Measurements from ENCODE around the gene PTPRN2.

The PTPRN2 gene

DNA sequence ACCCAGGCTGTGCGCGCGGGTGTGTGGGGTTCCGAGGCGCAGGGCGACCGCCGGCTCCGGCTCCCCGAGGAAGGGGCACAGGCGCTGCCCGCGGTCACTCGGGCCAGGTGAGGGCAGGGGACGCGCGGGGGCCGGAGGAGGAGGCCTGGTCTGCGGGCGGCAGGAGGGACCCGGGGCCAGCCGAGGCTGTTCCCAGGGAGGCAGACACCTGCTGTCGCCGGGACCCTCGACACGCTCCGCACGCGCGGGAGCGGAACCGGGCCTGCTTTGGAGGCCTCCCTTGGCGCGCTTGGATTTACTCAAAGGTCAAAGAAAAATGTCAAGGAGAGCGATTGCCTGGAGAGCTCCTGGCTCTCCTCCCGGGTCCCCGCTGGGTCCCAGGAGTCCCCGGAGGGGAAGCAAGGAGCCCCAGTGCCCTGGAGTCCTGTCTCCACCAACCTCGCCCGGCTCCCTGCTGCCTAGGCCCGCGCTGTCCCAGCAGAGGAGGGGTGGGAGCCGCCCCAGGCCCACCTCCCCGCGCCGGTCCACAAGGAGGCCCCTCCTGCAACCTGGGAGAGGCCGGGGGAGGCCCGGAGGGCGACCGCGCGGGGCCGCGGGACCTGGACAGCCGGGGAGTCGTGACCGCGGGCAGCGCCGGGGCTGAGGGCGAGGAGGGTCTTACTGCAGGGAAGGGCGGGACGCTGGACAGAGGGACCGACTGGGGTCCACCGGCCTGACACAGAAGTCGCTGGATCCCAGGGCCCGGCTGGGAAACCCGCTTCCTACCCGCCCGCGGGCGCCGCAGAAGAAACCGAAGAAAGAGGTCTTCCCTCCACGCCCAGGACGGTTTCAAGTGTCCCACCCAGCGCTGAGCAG is 902.0 kb downstream of the PTPRN2 start:
- no peak for DNase-seq (ENCODE audit: low read depth in 2 of 2, low spot score in 1 of 2)

DNA sequence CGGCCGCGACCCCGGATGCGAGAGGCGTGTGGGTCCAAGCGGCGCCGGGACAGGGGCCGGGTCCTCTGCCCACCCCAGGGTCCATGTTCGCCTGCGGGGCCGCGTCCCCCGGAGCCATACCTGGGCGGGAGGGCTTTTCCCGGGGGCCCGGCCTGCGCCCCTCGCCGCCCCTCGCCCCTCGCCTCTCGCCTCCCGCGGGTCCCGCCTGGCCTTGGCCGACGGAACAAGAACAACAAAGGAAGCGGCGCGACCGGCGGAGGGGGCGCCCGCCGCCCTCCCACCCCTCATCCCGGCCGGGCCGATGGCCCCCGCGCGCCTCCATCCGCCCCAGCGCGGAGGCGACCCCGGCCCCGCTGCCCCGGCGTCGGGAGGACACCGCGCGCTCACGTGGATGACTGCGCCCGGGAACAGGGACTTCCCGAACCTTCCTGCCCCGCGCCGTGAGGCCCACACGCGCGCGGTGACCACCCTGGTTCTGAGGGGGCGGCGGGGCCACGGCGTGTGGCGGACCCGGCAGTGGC is 902.7 kb downstream of the PTPRN2 start:
- no peak for DNase-seq (ENCODE audit: low read depth in 2 of 2, low spot score in 1 of 2)

GRCh38 chr7:157684157-157684908 is 903.3 kb downstream of the PTPRN2 start:
- DNase-seq (ENCODE audit: low read depth in 2 of 2, low spot score in 1 of 2): no peak

DNA sequence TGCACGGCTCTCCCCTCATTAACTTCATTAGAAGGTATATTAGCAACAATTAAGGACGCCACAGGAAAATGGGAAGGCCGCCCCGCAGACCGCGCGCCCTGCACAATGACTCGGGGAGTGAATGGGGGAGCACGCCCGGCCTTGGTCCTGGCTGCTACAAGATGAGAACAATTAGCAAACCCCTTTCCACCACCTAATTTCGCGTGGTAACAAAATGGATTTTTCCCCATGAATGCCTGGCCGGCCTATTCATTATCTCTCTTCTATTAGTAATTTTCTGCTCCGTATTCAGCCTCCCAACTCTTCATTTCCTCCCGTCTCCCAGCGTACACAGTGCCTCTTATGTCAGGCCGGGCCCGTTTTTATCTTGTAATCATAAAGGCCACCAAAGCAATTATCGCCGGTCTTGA is 903.9 kb downstream of the PTPRN2 start:
- no peak for DNase-seq (ENCODE audit: low read depth in 2 of 2, low spot score in 1 of 2)

GRCh38 chr7:157682946-157683746 is 904.5 kb downstream of the PTPRN2 start:
- no peak for DNase-seq (ENCODE audit: low read depth in 2 of 2, low spot score in 1 of 2)

DNA sequence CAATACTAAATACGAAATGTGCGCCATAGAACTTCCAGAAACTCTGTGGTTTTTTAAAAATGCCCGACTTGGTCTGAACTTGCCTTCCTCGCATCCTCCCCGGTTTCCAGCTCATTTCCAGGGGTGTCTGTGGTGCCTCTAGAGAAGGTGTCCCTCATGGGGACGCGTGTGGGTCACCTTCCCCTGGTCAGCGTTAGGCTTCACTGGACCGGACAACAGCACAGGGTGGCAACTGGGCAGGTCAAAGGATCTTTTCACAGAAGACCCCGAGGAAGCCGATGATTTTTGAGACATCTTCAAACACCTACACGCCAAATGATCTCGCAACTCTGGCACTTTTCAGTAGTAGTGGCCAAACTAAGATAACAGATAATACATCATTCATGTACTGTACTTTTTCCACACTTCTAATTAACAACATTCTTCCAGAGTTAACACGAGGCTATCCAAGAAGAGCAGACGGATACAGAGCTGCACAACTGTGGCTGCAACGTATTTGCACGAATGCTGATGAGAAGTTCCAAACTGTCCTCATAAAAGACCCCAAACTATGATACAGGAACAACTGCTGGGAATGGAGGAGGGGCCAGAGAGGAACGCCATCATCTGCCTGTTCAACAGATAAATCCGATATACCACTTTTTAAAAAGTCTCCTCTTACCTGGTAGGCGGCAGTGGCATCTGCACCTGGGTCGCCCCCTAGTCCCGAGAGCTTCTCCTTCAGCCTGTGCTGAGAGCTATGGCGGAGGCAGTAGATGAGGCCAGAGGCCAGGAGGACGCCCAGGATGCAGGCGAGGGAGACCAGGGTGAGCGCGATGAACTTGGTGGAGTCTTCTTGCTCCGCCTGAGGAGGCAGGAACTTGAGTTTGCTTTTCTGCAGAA is 905.3 kb downstream of the PTPRN2 start:
- no peak for DNase-seq (ENCODE audit: low read depth in 2 of 2, low spot score in 1 of 2)

- DNase-seq (ENCODE audit: low read depth in 2 of 2, low spot score in 1 of 2): no peak
Observed at GRCh38 chr7:157679607-157680006, 908.0 kb downstream of the PTPRN2 start.

- DNase-seq (ENCODE audit: low read depth in 2 of 2, low spot score in 1 of 2): no peak
Observed at GRCh38 chr7:157678501-157678900, 909.1 kb downstream of the PTPRN2 start.

DNA sequence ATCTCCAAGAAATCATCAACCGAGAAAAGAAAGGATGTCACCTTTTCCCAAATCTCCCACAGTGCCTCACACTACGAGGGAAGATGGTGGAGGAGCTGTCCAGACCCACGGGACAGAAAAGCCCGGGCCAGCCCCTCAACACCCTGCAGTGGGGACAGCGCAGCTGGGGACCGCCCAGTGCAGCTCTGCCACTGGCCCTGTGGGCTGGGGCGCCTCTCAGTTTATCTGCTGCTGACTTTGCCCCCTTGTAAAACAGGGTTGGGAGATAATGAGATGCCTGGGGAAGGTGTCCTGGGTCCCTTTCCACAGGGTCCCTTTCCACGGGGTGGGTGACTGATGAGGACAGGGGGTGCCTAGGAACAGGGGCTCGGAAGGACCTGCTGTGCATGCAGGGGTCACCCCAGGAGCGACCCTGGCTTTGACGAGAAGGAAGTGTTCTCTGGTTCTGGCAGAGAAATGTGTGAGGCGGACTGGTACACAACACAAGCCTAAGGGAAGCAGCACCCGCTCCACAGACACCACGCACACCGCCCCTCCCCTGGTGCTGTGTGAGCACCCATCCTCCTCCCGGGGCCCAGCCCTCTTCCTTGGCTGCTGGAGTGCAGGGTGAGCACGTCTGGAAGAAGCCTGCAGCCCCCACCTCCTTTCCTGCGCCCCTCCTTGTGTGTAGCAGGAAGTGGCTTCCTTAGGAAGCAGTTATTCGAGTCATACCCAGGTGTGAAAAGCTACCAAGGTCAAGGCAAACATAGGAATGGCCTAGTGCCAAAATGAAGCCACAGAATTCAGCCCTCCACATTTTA is 911.0 kb downstream of the PTPRN2 start:
- DNase-seq (ENCODE audit: low read depth in 2 of 2, low spot score in 1 of 2): no peak

DNA sequence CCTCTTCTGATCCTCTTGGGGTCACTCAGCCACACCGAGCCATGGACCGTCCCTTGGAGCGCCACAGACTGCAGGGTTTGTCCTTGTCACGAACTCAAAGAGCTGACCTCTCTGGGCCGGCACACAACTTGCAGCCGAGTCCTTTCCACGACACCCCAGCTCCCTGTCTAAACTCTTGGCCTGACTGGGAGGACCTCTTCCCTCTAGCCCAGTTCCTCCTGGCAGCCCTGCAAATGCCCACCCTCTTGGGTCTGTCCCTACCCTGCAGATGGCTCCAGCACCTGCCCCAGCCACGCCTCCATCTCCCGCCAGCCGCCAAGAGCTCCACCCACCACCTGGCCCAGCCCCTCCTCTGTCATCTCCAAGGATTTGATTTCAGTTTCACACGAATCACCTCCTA is 911.6 kb downstream of the PTPRN2 start:
- DNase-seq (ENCODE audit: low read depth in 2 of 2, low spot score in 1 of 2): no peak

DNA sequence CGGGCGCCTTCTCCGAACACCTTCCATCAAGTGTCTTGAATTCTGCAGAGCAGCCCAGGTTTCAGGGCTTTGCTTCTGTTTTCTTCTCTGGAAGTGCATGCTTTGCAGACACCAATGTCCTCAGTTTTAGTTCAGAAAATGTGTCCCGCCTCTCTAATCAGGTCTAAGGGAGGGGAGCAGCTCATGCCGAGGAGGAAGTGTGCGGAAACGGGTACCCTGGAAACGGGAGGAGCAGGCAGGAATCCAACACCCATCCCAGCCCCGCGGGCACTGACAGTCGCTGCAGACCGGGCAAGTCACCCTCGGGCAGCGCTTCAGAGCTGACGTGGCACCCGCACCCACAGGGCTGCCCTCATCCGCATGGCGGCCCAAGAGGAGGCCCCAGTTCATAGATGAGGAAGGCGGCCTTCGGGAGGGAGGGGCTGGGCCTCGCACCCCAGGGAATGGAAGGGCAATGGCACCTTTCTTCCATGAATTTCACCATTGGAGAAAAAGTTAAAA is 912.1 kb downstream of the PTPRN2 start:
- DNase-seq (ENCODE audit: low read depth in 2 of 2, low spot score in 1 of 2): no peak

DNA sequence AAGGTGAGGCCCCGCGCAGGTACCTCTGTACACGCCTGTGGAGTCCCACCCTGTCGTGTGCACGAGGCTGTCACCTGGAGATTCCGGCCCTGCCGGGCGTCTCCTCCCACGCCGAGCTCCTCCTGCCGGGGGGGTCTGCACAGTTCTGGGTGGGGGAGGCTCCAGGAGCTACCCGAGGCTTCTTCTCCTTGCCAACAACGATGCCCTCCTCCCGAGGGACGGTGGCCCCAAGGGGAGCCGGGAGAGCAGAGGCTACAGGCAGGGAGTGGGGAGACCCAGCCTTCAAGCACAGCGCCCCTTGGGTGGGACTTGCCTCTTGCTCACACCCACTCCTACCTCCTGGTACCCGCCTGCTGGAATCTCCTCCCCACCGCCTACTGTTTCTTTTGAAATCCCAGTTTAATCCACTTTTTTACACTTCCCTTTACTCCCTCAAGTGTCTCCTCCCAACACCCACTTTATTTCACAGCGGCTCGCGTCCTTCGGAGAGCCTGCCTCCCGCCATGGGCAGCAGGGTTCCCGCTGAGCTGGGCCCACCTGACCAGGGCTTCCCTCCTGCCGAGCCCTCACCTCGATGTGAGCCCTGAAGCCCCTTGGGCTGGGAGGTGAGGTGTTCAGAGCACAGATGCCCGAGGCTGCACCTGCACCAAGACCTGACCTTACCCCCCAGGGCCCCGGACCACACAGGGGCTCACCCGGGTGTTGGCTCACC is 912.8 kb downstream of the PTPRN2 start:
- no peak for DNase-seq (ENCODE audit: low read depth in 2 of 2, low spot score in 1 of 2)

DNA sequence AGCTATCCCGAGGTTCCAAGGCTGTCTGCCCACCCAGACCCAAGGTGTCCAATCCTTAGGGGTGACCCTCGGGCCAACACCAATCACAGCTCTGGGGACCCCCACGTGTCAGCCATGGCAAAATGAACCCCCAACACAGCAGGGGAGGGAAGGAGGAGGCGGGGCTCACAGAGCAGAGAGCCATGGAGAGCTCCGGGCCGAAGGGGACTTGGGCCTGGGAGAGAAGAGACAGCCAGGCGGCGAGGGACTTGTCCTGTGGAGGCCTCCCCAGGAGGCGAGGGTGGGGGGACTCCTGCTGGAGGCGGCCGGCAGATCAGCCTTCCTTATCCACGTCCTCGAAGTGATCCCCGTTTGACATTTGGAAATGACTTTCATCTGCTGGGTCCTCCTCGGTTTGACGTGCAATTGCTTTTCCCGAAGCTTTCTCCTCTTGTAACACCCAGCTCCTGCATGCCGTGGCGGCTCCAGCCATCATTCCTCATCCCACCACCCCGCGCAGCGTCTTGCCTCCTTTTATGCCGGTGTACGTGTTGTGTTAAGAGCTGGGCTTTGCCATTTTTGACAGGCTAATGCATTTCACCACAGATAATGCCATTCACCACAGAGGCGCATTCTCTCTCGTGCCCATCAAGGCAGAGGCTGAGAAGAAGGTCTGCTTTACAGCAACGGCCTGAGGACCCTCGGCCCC is 913.5 kb downstream of the PTPRN2 start:
- no peak for DNase-seq (ENCODE audit: low read depth in 2 of 2, low spot score in 1 of 2)

DNA sequence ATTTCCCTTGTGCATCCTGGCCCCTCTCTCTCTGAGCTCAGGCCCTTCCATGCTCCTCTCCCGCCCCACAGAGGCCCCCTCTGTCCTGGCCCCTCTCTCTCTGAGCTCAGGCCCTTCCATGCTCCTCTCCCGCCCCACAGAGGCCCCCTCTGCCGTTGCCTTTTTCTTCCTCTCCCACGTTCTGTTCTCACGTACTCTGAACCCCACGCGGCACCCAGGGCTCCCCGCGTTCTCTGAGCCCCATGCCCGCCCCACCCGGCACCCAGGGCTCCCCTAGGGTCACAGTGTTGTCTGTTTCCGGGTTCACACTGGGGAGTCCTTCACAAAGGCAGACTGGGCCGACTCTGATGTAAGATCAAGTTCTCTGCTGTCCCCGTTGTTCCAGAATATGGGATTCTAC is 914.0 kb downstream of the PTPRN2 start:
- DNase-seq (ENCODE audit: low read depth in 2 of 2, low spot score in 1 of 2): no peak

- DNase-seq (ENCODE audit: low read depth in 2 of 2, low spot score in 1 of 2): no peak
Observed at GRCh38 chr7:157671358-157672255, 916.0 kb downstream of the PTPRN2 start.

- DNase-seq (ENCODE audit: low read depth in 2 of 2, low spot score in 1 of 2): no peak
Observed at GRCh38 chr7:157670490-157671357, 916.9 kb downstream of the PTPRN2 start.

All from stimulated activated CD8-positive, alpha-beta memory T cell treated with anti-CD3 and anti-CD28 coated beads, Interleukin-4, amount 100 ng/mL, for 4 hours (primary cell).